RKO (cell line): ENCODE measurements around the gene CRYBG2.
"Not testable (repeated sequence)": the region's sequence is repeated elsewhere in the genome, so short reads cannot be mapped to it uniquely, and the experiment has no call there.

ENCODE experiments used
- DNase-seq: peaks from one replicate; pipeline ENCODE4 v3.0.0-alpha.2; 2016; ENCODE audit warnings: low spot score

CRYBG2 gene

GRCh38 chr1:26292735-26293134 is 61.2 kb downstream of the CRYBG2 start:
- DNase-seq: not testable (repeated sequence)

GRCh38 chr1:26291939-26292338 is 62.0 kb downstream of the CRYBG2 start:
- DNase-seq: no peak

- no peak for DNase-seq
These were observed 62.5 kb downstream of the CRYBG2 start for GRCh38 chr1:26291433-26291832.

- no peak for DNase-seq
These were observed 63.1 kb downstream of the CRYBG2 start for GRCh38 chr1:26290882-26291261.

GRCh38 chr1:26290122-26290881 is 63.6 kb downstream of the CRYBG2 start:
- no peak for DNase-seq

- no peak for DNase-seq
These were observed 64.5 kb downstream of the CRYBG2 start for GRCh38 chr1:26289158-26290059.

- no peak for DNase-seq
These were observed 65.5 kb downstream of the CRYBG2 start for GRCh38 chr1:26288311-26288941.

GRCh38 chr1:26287811-26288210 is 66.1 kb downstream of the CRYBG2 start:
- DNase-seq: no peak

GRCh38 chr1:26287033-26287711 is 66.8 kb downstream of the CRYBG2 start:
- no peak for DNase-seq

- DNase-seq: no peak
These were observed 67.9 kb downstream of the CRYBG2 start for GRCh38 chr1:26286064-26286416.

GRCh38 chr1:26285366-26286063 is 68.4 kb downstream of the CRYBG2 start:
- DNase-seq: no peak

GRCh38 chr1:26284597-26285347 is 69.2 kb downstream of the CRYBG2 start:
- DNase-seq: peak; percentile 95

GRCh38 chr1:26283871-26284596 is 69.9 kb downstream of the CRYBG2 start:
- DNase-seq: no peak

- no peak for DNase-seq
These were observed 70.6 kb downstream of the CRYBG2 start for GRCh38 chr1:26283279-26283853.

GRCh38 chr1:26282401-26282918 is 71.5 kb downstream of the CRYBG2 start:
- DNase-seq: no peak

GRCh38 chr1:26281971-26282370 is 72.0 kb downstream of the CRYBG2 start:
- no peak for DNase-seq

GRCh38 chr1:26281091-26281958 is 72.6 kb downstream of the CRYBG2 start:
- DNase-seq: no peak

- DNase-seq: peak; percentile 64
These were observed 73.4 kb downstream of the CRYBG2 start for GRCh38 chr1:26280333-26281042.
